Right lobe of liver (tissue), 4 donors: ENCODE measurements around the gene SCN9A.

ENCODE experiments used
- POLR2A ChIP-seq: fragments of 450-650 bp; IDR thresholded peaks from one replicate; pipeline ENCODE4 v1.6.1; 2017; ENCODE audit warnings: antibody characterized with exemption, mild to moderate bottlenecking
- TF ChIP-seq, protein P1 (sequence below), 4 donors: fragments of 200-600 bp in 3 of 4; fragments of 450-650 bp in 1 of 4; IDR thresholded peaks; one replicate each; pipeline versions ENCODE4 v1.5.1 to v1.8.0; 2016 to 2022; ENCODE audit warnings: antibody characterized with exemption in 4 of 4, mild to moderate bottlenecking in 2 of 4
- donor health status: DM: no; HTN: no; CAD: no.
- donor health status: DM: no; HTN: no; CAD: no.
- donor health status: DM: no; HTN: yes; CAD: no.

DNA sequence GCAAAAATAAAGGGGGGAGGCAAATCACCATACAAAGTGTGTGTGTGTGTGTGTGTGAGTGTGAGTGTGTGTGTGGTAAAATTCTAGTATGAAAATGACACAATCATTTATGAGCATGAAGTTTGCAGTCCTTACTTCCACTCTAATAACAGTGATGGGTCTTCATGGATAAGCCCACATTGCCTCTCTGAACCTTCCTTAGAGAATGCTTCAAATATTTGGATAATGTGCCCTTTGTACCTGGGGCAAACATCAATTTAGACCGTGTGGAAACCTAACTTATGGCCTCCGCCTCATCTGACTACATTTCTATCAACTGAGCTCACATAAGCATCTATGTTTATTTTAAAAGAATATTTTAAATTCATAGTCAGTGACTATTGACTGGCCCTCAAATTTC lies 3.7 kb downstream of the SCN9A start:
- TF ChIP-seq, protein P1, sequence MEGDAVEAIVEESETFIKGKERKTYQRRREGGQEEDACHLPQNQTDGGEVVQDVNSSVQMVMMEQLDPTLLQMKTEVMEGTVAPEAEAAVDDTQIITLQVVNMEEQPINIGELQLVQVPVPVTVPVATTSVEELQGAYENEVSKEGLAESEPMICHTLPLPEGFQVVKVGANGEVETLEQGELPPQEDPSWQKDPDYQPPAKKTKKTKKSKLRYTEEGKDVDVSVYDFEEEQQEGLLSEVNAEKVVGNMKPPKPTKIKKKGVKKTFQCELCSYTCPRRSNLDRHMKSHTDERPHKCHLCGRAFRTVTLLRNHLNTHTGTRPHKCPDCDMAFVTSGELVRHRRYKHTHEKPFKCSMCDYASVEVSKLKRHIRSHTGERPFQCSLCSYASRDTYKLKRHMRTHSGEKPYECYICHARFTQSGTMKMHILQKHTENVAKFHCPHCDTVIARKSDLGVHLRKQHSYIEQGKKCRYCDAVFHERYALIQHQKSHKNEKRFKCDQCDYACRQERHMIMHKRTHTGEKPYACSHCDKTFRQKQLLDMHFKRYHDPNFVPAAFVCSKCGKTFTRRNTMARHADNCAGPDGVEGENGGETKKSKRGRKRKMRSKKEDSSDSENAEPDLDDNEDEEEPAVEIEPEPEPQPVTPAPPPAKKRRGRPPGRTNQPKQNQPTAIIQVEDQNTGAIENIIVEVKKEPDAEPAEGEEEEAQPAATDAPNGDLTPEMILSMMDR (IDR thresholded peaks at IDR 0.05), result no peak
- TF ChIP-seq POLR2A, result no peak
